Measurements from ENCODE around the gene RPL10A.

RPL10A gene

DNA sequence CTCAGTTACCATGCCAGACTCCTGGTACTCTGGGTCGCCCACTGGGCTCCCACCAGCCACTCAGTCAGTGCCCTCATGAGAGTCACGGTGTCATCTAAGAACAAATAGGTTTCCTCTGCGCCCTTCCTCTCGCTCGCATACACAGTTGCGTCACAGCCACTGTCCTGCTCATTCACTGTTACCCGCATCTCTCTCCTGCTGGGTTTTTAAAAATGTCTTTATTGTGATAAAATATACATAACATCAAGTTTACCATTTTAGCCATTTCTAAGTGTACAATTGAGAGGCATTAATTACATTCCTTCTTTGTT lies 24.7 kb downstream of the RPL10A start:
- FAIRE-seq (no peak), DNase-seq (ENCODE audit: insufficient read length, low spot score) (no peak)
- TF ChIP-seq CTCF (IDR thresholded peaks at IDR 0.05; ENCODE audit: insufficient read depth, missing control alignments): no peak

- DNase-seq (ENCODE audit: insufficient read length, low spot score): no peak
- FAIRE-seq: no peak
- TF ChIP-seq CTCF (IDR thresholded peaks at IDR 0.05; ENCODE audit: insufficient read depth, missing control alignments): no peak
Measured at GRCh38 chr6:35493307-35493983, 25.2 kb downstream of the RPL10A start.

- no peak for TF ChIP-seq CTCF (IDR thresholded peaks at IDR 0.05; ENCODE audit: insufficient read depth, missing control alignments)
- FAIRE-seq (no peak), DNase-seq (ENCODE audit: insufficient read length, low spot score) (no peak)
Measured at GRCh38 chr6:35494161-35494563, 26.0 kb downstream of the RPL10A start.

GRCh38 chr6:35495258-35496035 lies 27.2 kb downstream of the RPL10A start:
- no peak for FAIRE-seq
- DNase-seq (ENCODE audit: insufficient read length, low spot score): no peak
- no peak for TF ChIP-seq CTCF (IDR thresholded peaks at IDR 0.05; ENCODE audit: insufficient read depth, missing control alignments)

- no peak for TF ChIP-seq CTCF (IDR thresholded peaks at IDR 0.05; ENCODE audit: insufficient read depth, missing control alignments)
- peak; percentile 74 for DNase-seq (ENCODE audit: insufficient read length, low spot score)
- no peak for FAIRE-seq
Measured at GRCh38 chr6:35496036-35496840, 28.0 kb downstream of the RPL10A start.

GRCh38 chr6:35496841-35497570 lies 28.8 kb downstream of the RPL10A start, which contains the start of gene TEAD3:
Gene TEAD3, minus strand, starts transcription at chr6:35497079.
- DNase-seq (ENCODE audit: insufficient read length, low spot score) (peak; percentile 90), FAIRE-seq (no peak)
- no peak for TF ChIP-seq CTCF (IDR thresholded peaks at IDR 0.05; ENCODE audit: insufficient read depth, missing control alignments)
